Measurements from ENCODE around the gene TMEM94. TPM values are rescaled to one million over a fixed set of nuclear protein-coding genes. Genes with fewer than 3 reads are reported as not detected.

Gene TMEM94
- total RNA-seq, 1 experiment from 2014 or later, result 63.4 TPM

GRCh38 chr17:75457047-75457654 is 716 bp downstream of the TMEM94 start:
- Mint-ChIP-seq H3K27me3 (ENCODE audit: unreplicated experiment) (no peaks in the 10 kb centered on the region), H3K4me3 (ENCODE audit: low read depth, unreplicated experiment) (peak overlapping the region; percentile 96), H3K4me1 (ENCODE audit: low read depth, unreplicated experiment) (peaks cover 24% of the 10 kb centered on the region), H3K27ac (ENCODE audit: unreplicated experiment) (peak overlapping the region; percentile 87), H3K36me3 (ENCODE audit: insufficient read depth, unreplicated experiment) (peaks cover 19% of the 10 kb centered on the region), H3K9me3 (ENCODE audit: low read depth, unreplicated experiment) (no peaks in the 10 kb centered on the region)
- TSS peak; percentile 51 for BruUV-seq (replicated peaks)
- CTCF ChIA-PET, result interaction anchor here (1.1 to 1.2 kb wide), 2 partner anchors 59 to 144 kb away, joined by 3 to 6 read pairs; partner anchors contain the start of gene TSEN54
- intact Hi-C loops (cut with micrococcal nuclease; ENCODE audit: unreplicated experiment), result no loop called here
- peak; percentile 32 for DNase-seq
- no peak for TF ChIP-seq CTCF (IDR thresholded peaks at IDR 0.05; ENCODE audit: unreplicated experiment)

- H3K27ac Mint-ChIP-seq (ENCODE audit: unreplicated experiment), result no peak overlapping the region
- H3K27me3 Mint-ChIP-seq (ENCODE audit: unreplicated experiment), result no peaks in the 10 kb centered on the region
- no peaks in the 10 kb centered on the region for H3K9me3 Mint-ChIP-seq (ENCODE audit: low read depth, unreplicated experiment)
- DNase-seq, result no peak
- no peak overlapping the region for H3K4me3 Mint-ChIP-seq (ENCODE audit: low read depth, unreplicated experiment)
- CTCF ChIA-PET, result no interaction called here
- intact Hi-C loops (cut with micrococcal nuclease; ENCODE audit: unreplicated experiment), result no loop called here
- peaks cover 24% of the 10 kb centered on the region for H3K4me1 Mint-ChIP-seq (ENCODE audit: low read depth, unreplicated experiment)
- H3K36me3 Mint-ChIP-seq (ENCODE audit: insufficient read depth, unreplicated experiment), result peaks cover 19% of the 10 kb centered on the region
- TF ChIP-seq CTCF (IDR thresholded peaks at IDR 0.05; ENCODE audit: unreplicated experiment), result no peak
- no TSS peak for BruUV-seq (replicated peaks)
These were observed 2.8 kb downstream of the TMEM94 start for GRCh38 chr17:75459246-75459589.

GRCh38 chr17:75459590-75460267 is 3.3 kb downstream of the TMEM94 start:
- intact Hi-C loops (cut with micrococcal nuclease; ENCODE audit: unreplicated experiment), result no loop called here
- BruUV-seq (replicated peaks), result no TSS peak
- H3K9me3 Mint-ChIP-seq (ENCODE audit: low read depth, unreplicated experiment), result no peaks in the 10 kb centered on the region
- no peak overlapping the region for H3K27ac Mint-ChIP-seq (ENCODE audit: unreplicated experiment)
- DNase-seq, result no peak
- CTCF ChIA-PET, result no interaction called here
- peaks cover 19% of the 10 kb centered on the region for H3K36me3 Mint-ChIP-seq (ENCODE audit: insufficient read depth, unreplicated experiment)
- TF ChIP-seq CTCF (IDR thresholded peaks at IDR 0.05; ENCODE audit: unreplicated experiment), result no peak
- peaks cover 24% of the 10 kb centered on the region for H3K4me1 Mint-ChIP-seq (ENCODE audit: low read depth, unreplicated experiment)
- H3K27me3 Mint-ChIP-seq (ENCODE audit: unreplicated experiment), result no peaks in the 10 kb centered on the region
- no peak overlapping the region for H3K4me3 Mint-ChIP-seq (ENCODE audit: low read depth, unreplicated experiment)

GRCh38 chr17:75460295-75460694 is 3.9 kb downstream of the TMEM94 start:
- Mint-ChIP-seq H3K36me3 (ENCODE audit: insufficient read depth, unreplicated experiment) (peaks cover 19% of the 10 kb centered on the region), H3K4me1 (ENCODE audit: low read depth, unreplicated experiment) (peaks cover 24% of the 10 kb centered on the region), H3K27me3 (ENCODE audit: unreplicated experiment) (no peaks in the 10 kb centered on the region), H3K27ac (ENCODE audit: unreplicated experiment) (no peak overlapping the region), H3K9me3 (ENCODE audit: low read depth, unreplicated experiment) (no peaks in the 10 kb centered on the region), H3K4me3 (ENCODE audit: low read depth, unreplicated experiment) (no peak overlapping the region)
- DNase-seq, result no peak
- no peak for TF ChIP-seq CTCF (IDR thresholded peaks at IDR 0.05; ENCODE audit: unreplicated experiment)
- BruUV-seq (replicated peaks), result no TSS peak
- intact Hi-C loops (cut with micrococcal nuclease; ENCODE audit: unreplicated experiment), result no loop called here
- CTCF ChIA-PET, result no interaction called here
